ENCODE results near the gene SCP2.

SCP2 gene

GRCh38 chr1:53069663-53070327 lies 142.7 kb downstream of the SCP2 start:
- no peak for DNase-seq

GRCh38 chr1:53070621-53071020 lies 143.5 kb downstream of the SCP2 start:
- no peak for DNase-seq

GRCh38 chr1:53071167-53071865 lies 144.2 kb downstream of the SCP2 start:
- no peak for DNase-seq

- no peak for DNase-seq
Observed at GRCh38 chr1:53071915-53072314, 144.8 kb downstream of the SCP2 start.

GRCh38 chr1:53073287-53073686 lies 146.2 kb downstream of the SCP2 start:
- no peak for DNase-seq

GRCh38 chr1:53073868-53074311 lies 146.8 kb downstream of the SCP2 start:
- DNase-seq, result no peak

- no peak for DNase-seq
Observed at GRCh38 chr1:53074313-53075154, 147.5 kb downstream of the SCP2 start.

GRCh38 chr1:53075206-53075605 lies 148.1 kb downstream of the SCP2 start:
- DNase-seq, result no peak

- DNase-seq, result no peak
Observed at GRCh38 chr1:53075761-53076163, 148.7 kb downstream of the SCP2 start.

GRCh38 chr1:53076165-53076564 lies 149.1 kb downstream of the SCP2 start:
- no peak for DNase-seq

GRCh38 chr1:53076721-53077598 lies 149.9 kb downstream of the SCP2 start:
- DNase-seq, result no peak

GRCh38 chr1:53077599-53077965 lies 150.5 kb downstream of the SCP2 start:
- DNase-seq, result no peak

GRCh38 chr1:53078333-53079101 lies 151.4 kb downstream of the SCP2 start:
- no peak for DNase-seq

GRCh38 chr1:53079251-53079650 lies 152.2 kb downstream of the SCP2 start:
- no peak for DNase-seq

GRCh38 chr1:53080041-53080440 lies 153.0 kb downstream of the SCP2 start:
- no peak for DNase-seq

- DNase-seq, result no peak
Observed at GRCh38 chr1:53080769-53081168, 153.7 kb downstream of the SCP2 start.

GRCh38 chr1:53081384-53082066 lies 154.4 kb downstream of the SCP2 start:
- DNase-seq, result no peak

- DNase-seq, result no peak
Observed at GRCh38 chr1:53082826-53083455, 155.9 kb downstream of the SCP2 start.

GRCh38 chr1:53083636-53084588 lies 156.8 kb downstream of the SCP2 start:
- no peak for DNase-seq

- no peak for DNase-seq
Observed at GRCh38 chr1:53084589-53084971, 157.5 kb downstream of the SCP2 start.

Measured in suppressor macrophage treated with lipopolysaccharide for 1 hour (primary cell).